GM12878 (cell line): ENCODE results near the gene GRK5. TPM values are rescaled to one million over a fixed set of nuclear protein-coding genes. Genes with fewer than 3 reads are reported as not detected.

ENCODE experiments used
- ATAC-seq: fragments of 200-7000 bp; cut with Tn5 transposase; 3 replicates; pipeline ENCODE4 v1.9.1; 2020; ENCODE audit warnings: mild to moderate bottlenecking, moderate library complexity
- BruUV-seq: library from RNA; stranded (reverse); fragments of 400-500 nt; replicated peaks from 2 replicates; lab custom pipeline; 2021; lab: Mats Ljungman, UMichigan
- CTCF ChIA-PET: fragments of 300-600 bp; sonication (Branson Sonifier 250); formaldehyde crosslinking; extraction: SDS; loops from one replicate; lab custom pipeline; 2021; ENCODE audit warnings: inconsistent platforms; lab: Yijun Ruan, JAX
- POLR2A ChIA-PET: fragments of 350-600 bp; formaldehyde crosslinking; extraction: SDS; loops from one replicate; lab custom pipeline; 2021; ENCODE audit warnings: inconsistent platforms; lab: Charles Lee
- RAD21 ChIA-PET: fragments of 300-600 bp; sonication (Branson Sonifier 250); formaldehyde crosslinking; loops from one replicate; lab custom pipeline; 2023; ENCODE audit warnings: antibody characterized with exemption; ENCODE audit not compliant: unreplicated experiment; lab: Charles Lee
- SMC1A ChIA-PET: fragments of 300-600 bp; sonication (Branson Sonifier 250); formaldehyde crosslinking; loops from one replicate; lab custom pipeline; 2023; ENCODE audit not compliant: unreplicated experiment, uncharacterized antibody; lab: Charles Lee
- DNase-seq: peaks from one replicate; pipeline ENCODE4 v3.0.0-alpha.2; 2011; ENCODE audit warnings: low read depth, low spot score
- FAIRE-seq: peaks from 3 replicates; lab custom pipeline; 2011; peaks lifted over from hg19 to GRCh38; lab: Jason Lieb, UNC
- H2AFZ ChIP-seq: 2 replicates; pipeline ENCODE4 v1.6.0; 2011; ENCODE audit warnings: low read depth, low read length, control low read depth; ENCODE audit not compliant: control insufficient read depth
- H3K27ac ChIP-seq: 2 replicates; pipeline ENCODE4 v1.5.1; 2011; ENCODE audit warnings: control low read depth; ENCODE audit not compliant: control insufficient read depth, insufficient read depth
- H3K27me3 ChIP-seq, 2 experiments: replicated peaks in 1 of 2; 2 replicates each; pipeline versions ENCODE4 v1.6.0 to v1.6.1; 2011; ENCODE audit warnings: low read length in 1 of 2; ENCODE audit not compliant: control insufficient read depth in 2 of 2, insufficient read depth in 2 of 2
- H3K36me3 ChIP-seq, 2 experiments: 2 replicates each; pipeline ENCODE4 v1.5.1; 2011; ENCODE audit warnings: low read length in 1 of 2; ENCODE audit not compliant: control insufficient read depth in 2 of 2, insufficient read depth in 2 of 2
- H3K4me1 ChIP-seq: 2 replicates; pipeline ENCODE4 v1.6.1; 2011; ENCODE audit warnings: mild to moderate bottlenecking, low read length, moderate library complexity, mixed read lengths; ENCODE audit not compliant: control insufficient read depth, insufficient read depth
- H3K4me2 ChIP-seq: 2 replicates; pipeline ENCODE4 v1.6.0; 2011; ENCODE audit warnings: control low read depth; ENCODE audit not compliant: control insufficient read depth, insufficient read depth
- H3K4me3 ChIP-seq: fragments of 200-600 bp; sonication (generic); 2 replicates; pipeline ENCODE4 v1.5.1; 2016
- H3K79me2 ChIP-seq: 2 replicates; pipeline ENCODE4 v1.6.0; 2011; ENCODE audit warnings: low read length; ENCODE audit not compliant: control insufficient read depth, insufficient read depth
- H3K9ac ChIP-seq: 2 replicates; pipeline ENCODE4 v1.8.0; 2011; ENCODE audit warnings: low read length, control low read depth, mixed read lengths; ENCODE audit not compliant: control insufficient read depth, insufficient read depth
- H3K9me3 ChIP-seq: replicated peaks from 3 replicates; pipeline ENCODE4 v1.5.1; 2011; ENCODE audit warnings: mild to moderate bottlenecking, low read length; ENCODE audit not compliant: control insufficient read depth, insufficient read depth
- H4K20me1 ChIP-seq: 2 replicates; pipeline ENCODE4 v1.6.0; 2011; ENCODE audit not compliant: control insufficient read depth, insufficient read depth
- BACH1 ChIP-seq: fragments of 450-650 bp; IDR thresholded peaks from 2 replicates; pipeline ENCODE4 v1.6.1; 2017; ENCODE audit warnings: mild to moderate bottlenecking, borderline replicate concordance
- EP300 ChIP-seq, 2 experiments: fragments of 150-350 bp in 1 of 2; IDR thresholded peaks; 2 replicates each; pipeline ENCODE4 v1.6.1; 2011 to 2012; ENCODE audit warnings: low read depth in 2 of 2, low read length in 2 of 2, borderline replicate concordance in 1 of 2, improper control_type of control experiment in 1 of 2, inconsistent platforms in 1 of 2; ENCODE audit not compliant: control insufficient read depth in 1 of 2
- GABPA ChIP-seq: IDR thresholded peaks from 2 replicates; pipeline ENCODE4 v1.6.1; 2014; ENCODE audit warnings: antibody characterized with exemption, low read depth, mild to moderate bottlenecking, inconsistent platforms
- GATAD2B ChIP-seq: fragments of 450-650 bp; conservative IDR thresholded peaks from 2 replicates; pipeline ENCODE4 v1.6.1; 2017; ENCODE audit warnings: low read depth, mild to moderate bottlenecking, moderate library complexity
- IRF4 ChIP-seq: IDR thresholded peaks from 2 replicates; pipeline ENCODE4 v1.6.1; 2011; ENCODE audit warnings: low read depth, low read length
- MEF2A ChIP-seq: IDR thresholded peaks from 2 replicates; pipeline ENCODE4 v1.6.1; 2011; ENCODE audit warnings: low read depth, mild to moderate bottlenecking, low read length, moderate library complexity; ENCODE audit not compliant: insufficient read depth
- PAX5 ChIP-seq: IDR thresholded peaks from 2 replicates; pipeline ENCODE4 v1.6.1; 2011; ENCODE audit warnings: low read depth, low read length, borderline replicate concordance
- POLR2A ChIP-seq: IDR thresholded peaks from 2 replicates; pipeline ENCODE4 v1.6.1; 2011; ENCODE audit warnings: low read depth, mild to moderate bottlenecking, low read length
- SP1 ChIP-seq: IDR thresholded peaks from one replicate; pipeline ENCODE4 v1.6.1; 2011; ENCODE audit warnings: low read depth, low read length
- STAT3 ChIP-seq: IDR thresholded peaks from 2 replicates; pipeline ENCODE4 v1.6.1; 2011; ENCODE audit warnings: low read depth, low read length, improper control_type of control experiment
- SUPT20H ChIP-seq: IDR thresholded peaks from 2 replicates; pipeline ENCODE4 v1.6.1; 2011; ENCODE audit warnings: low read depth, mild to moderate bottlenecking, low read length, moderate library complexity, borderline replicate concordance; ENCODE audit not compliant: control insufficient read depth
- WGBS: methylation state at CpG from one replicate; pipeline ENCODE4 v1.1.6; 2016; ENCODE audit warnings: low lambda C conversion rate; ENCODE audit not compliant: insufficient replicate concordance, insufficient coverage; ENCODE audit errors: missing lambda C conversion rate; 5-methylcytosine and 5-hydroxymethylcytosine counted together
- in situ Hi-C: fragments of 300-500 bp; cut with MboI; formaldehyde crosslinking; loops from 9 replicates; pipeline ENCODE4 v1.14.3; 2018; ENCODE audit warnings: mixed read lengths
- intact Hi-C: fragments of 100-400 bp; cut with micrococcal nuclease; formaldehyde crosslinking; loops from one replicate; pipeline ENCODE4 v1.14.2; 2022; ENCODE audit not compliant: unreplicated experiment
- polyA plus RNA-seq, 11 experiments: library from polyadenylated mRNA; depleted of rRNA in 4 of 11; unstranded in 6 of 11; stranded (reverse) in 5 of 11; fragments of >200 nt; fragmentation: Nextera tagmentation in 4 of 11; fragmentation: Illumina TruSeq in 1 of 11; extraction: Ambion mirVana in 4 of 11; extraction: Trizol in 1 of 11; gene quantifications; 1 replicate in 1 of 11; 2 replicates in 10 of 11; pipeline versions ENCODE4 v1.2.1 to v1.2.3, GENCODE V29; 2011 to 2016; ENCODE audit warnings: inconsistent platforms in 2 of 11, missing spikeins in 2 of 11, low read depth in 1 of 11
- total RNA-seq, 4 experiments: library from RNA; depleted of rRNA in 3 of 4; stranded (reverse); fragments of >200 nt in 3 of 4; fragmentation: Illumina TruSeq in 1 of 4; extraction: Trizol in 1 of 4; gene quantifications; 2 replicates each; pipeline versions ENCODE4 v1.2.1 to v1.2.3, GENCODE V29; 2013 to 2021
- TF ChIP-seq, protein P1 (sequence below): fragments of 450-650 bp; IDR thresholded peaks from 2 replicates; pipeline ENCODE4 v1.6.1; 2017; ENCODE audit warnings: low read depth, mild to moderate bottlenecking, moderate library complexity
- TF ChIP-seq, protein P2 (sequence below): fragments of 150-350 bp; IDR thresholded peaks from 2 replicates; pipeline ENCODE4 v1.6.1; 2016; ENCODE audit warnings: low read depth, low read length

The GRK5 gene
- total and polyA plus RNA-seq, 10 of the 15 experiments (the other 5 are each of a cell fraction or from before 2014, with no cell fraction given), result 0.11 to 22.1 (median 10.0) TPM

DNA sequence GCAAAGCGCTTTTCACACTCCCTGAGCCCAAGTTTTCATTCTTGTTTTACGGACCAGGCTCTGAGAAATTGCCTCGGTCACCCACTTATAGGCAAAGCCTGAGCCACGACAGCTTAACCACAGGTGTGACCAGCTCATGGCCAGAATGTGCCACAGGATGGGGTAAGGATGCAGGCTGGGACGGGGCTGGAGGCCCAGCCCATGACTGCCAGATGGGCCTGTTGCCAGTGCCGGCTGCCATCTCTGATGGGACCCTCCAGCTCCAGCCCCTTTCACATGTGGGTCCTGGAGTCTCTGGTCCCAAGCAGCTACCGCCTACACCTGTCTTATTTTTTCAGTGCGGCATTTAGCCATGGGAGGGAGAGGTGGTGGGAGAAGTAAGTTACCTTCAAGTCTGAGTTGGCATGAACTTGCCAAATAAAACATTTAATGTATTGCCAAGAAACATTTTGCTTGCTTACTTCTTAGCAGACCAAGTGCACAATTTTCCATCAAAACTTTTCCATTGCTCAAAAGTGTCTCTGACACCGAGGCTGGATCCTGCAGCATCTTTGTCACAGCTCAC is 142.6 kb downstream of the GRK5 start:
- DNase-seq, result no peak
- SMC1A ChIA-PET, result interaction anchor here (0.9 kb wide), 1 partner anchor 15 kb away, joined by 3 read pairs; no protein-coding TSS in a partner anchor

More for the DNA sequence above, 142.6 kb downstream of the GRK5 start:
- H3K4me1 ChIP-seq, result no peaks in the 10 kb centered on the region
- ATAC-seq (no peak), FAIRE-seq (no peak)
- H3K4me2 ChIP-seq, result no peak overlapping the region
- in situ Hi-C loops, result no loop called here
- intact Hi-C loops, result no loop called here
- no peak overlapping the region for H2AFZ ChIP-seq
- CTCF ChIA-PET, result no interaction called here
- H3K4me3 ChIP-seq, result no peak overlapping the region
- TF ChIP-seq MEF2A (no peak), GATAD2B (no peak), IRF4 (no peak), EP300 (IDR thresholded peaks at IDR 0.05; ENCODE audit: borderline replicate concordance in 1 of 2, control insufficient read depth in 1 of 2, low read depth in 2 of 2, low read length in 2 of 2) (no peak), PAX5 (no peak), GABPA (no peak), POLR2A (no peak), SP1 (no peak), STAT3 (no peak), SUPT20H (no peak), BACH1 (no peak)
- TF ChIP-seq, protein P1, sequence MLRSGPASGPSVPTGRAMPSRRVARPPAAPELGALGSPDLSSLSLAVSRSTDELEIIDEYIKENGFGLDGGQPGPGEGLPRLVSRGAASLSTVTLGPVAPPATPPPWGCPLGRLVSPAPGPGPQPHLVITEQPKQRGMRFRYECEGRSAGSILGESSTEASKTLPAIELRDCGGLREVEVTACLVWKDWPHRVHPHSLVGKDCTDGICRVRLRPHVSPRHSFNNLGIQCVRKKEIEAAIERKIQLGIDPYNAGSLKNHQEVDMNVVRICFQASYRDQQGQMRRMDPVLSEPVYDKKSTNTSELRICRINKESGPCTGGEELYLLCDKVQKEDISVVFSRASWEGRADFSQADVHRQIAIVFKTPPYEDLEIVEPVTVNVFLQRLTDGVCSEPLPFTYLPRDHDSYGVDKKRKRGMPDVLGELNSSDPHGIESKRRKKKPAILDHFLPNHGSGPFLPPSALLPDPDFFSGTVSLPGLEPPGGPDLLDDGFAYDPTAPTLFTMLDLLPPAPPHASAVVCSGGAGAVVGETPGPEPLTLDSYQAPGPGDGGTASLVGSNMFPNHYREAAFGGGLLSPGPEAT, result no peak
- TF ChIP-seq, protein P2, sequence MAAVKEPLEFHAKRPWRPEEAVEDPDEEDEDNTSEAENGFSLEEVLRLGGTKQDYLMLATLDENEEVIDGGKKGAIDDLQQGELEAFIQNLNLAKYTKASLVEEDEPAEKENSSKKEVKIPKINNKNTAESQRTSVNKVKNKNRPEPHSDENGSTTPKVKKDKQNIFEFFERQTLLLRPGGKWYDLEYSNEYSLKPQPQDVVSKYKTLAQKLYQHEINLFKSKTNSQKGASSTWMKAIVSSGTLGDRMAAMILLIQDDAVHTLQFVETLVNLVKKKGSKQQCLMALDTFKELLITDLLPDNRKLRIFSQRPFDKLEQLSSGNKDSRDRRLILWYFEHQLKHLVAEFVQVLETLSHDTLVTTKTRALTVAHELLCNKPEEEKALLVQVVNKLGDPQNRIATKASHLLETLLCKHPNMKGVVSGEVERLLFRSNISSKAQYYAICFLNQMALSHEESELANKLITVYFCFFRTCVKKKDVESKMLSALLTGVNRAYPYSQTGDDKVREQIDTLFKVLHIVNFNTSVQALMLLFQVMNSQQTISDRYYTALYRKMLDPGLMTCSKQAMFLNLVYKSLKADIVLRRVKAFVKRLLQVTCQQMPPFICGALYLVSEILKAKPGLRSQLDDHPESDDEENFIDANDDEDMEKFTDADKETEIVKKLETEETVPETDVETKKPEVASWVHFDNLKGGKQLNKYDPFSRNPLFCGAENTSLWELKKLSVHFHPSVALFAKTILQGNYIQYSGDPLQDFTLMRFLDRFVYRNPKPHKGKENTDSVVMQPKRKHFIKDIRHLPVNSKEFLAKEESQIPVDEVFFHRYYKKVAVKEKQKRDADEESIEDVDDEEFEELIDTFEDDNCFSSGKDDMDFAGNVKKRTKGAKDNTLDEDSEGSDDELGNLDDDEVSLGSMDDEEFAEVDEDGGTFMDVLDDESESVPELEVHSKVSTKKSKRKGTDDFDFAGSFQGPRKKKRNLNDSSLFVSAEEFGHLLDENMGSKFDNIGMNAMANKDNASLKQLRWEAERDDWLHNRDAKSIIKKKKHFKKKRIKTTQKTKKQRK, result no peak
- no peaks in the 10 kb centered on the region for H3K79me2 ChIP-seq
- H3K9ac ChIP-seq, result no peak overlapping the region
- no peaks in the 10 kb centered on the region for H3K27me3 ChIP-seq
- no peaks in the 10 kb centered on the region for H4K20me1 ChIP-seq
- peaks cover 4% of the 10 kb centered on the region; the same call in 2 of the 3 replicates for H3K9me3 ChIP-seq
- no peak overlapping the region for H3K27ac ChIP-seq
- POLR2A ChIA-PET, result no interaction called here
- RAD21 ChIA-PET, result no interaction called here
- WGBS, result 89% methylated on average over 9 of the region's 9 CpGs
- BruUV-seq, result no TSS peak
- H3K36me3 ChIP-seq, result peaks cover 7 to 8% of the 10 kb centered on the region in 2 experiments; a peak in 2 of 4 replicates
